HG03196 (cell line): ENCODE data around the gene TEKT2.

ENCODE experiments used
- ATAC-seq: cut with Tn5 transposase; IDR thresholded peaks from one replicate; pipeline ENCODE4 v1.9.1; 2021; ENCODE audit not compliant: unreplicated experiment

TEKT2 gene

GRCh38 chr1:36126797-36127500 lies 43.1 kb downstream of the TEKT2 start:
- no peak for ATAC-seq

GRCh38 chr1:36128126-36128904 lies 44.4 kb downstream of the TEKT2 start:
- no peak for ATAC-seq

GRCh38 chr1:36128905-36129206 lies 45.0 kb downstream of the TEKT2 start:
- ATAC-seq: no peak

- ATAC-seq: no peak
Measured at GRCh38 chr1:36132029-36132428, 48.1 kb downstream of the TEKT2 start.

GRCh38 chr1:36133484-36133883 lies 49.6 kb downstream of the TEKT2 start:
- ATAC-seq: no peak

- ATAC-seq: no peak
Measured at GRCh38 chr1:36134031-36134430, 50.1 kb downstream of the TEKT2 start.

GRCh38 chr1:36134505-36135329 lies 50.8 kb downstream of the TEKT2 start:
- no peak for ATAC-seq

GRCh38 chr1:36135330-36135667 lies 51.4 kb downstream of the TEKT2 start:
- no peak for ATAC-seq

GRCh38 chr1:36135796-36136195 lies 51.9 kb downstream of the TEKT2 start:
- no peak for ATAC-seq

GRCh38 chr1:36136535-36136934 lies 52.6 kb downstream of the TEKT2 start:
- ATAC-seq: no peak

- ATAC-seq: no peak
Measured at GRCh38 chr1:36137226-36137625, 53.3 kb downstream of the TEKT2 start.

- ATAC-seq: no peak
Measured at GRCh38 chr1:36137776-36138175, 53.9 kb downstream of the TEKT2 start.
